Measurements from ENCODE around the gene ARL14.

DNA sequence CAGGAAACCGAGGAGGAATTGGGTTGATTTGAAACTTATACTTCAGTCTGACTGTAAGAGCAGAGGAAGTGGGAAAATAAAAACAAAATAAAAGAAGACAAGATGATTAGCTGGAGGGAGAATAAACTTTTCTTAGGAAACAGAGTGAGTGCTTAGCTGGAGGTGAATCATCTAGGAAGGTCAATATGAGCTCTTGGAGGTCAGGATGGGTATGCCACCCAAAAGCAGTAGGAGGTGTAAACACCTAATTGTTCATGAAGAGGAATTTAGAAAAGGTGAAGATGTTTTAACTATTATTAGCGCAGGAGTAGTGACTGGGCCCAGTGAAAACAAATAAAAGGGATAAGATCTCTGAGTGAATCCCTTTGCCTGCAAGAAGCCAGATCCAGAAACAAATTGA is 39.9 kb upstream of the ARL14 start:
- TF ChIP-seq EZH2phosphoT487 (IDR thresholded peaks at IDR 0.05; ENCODE audit: low read length) = no peak
- TF ChIP-seq, protein P1, sequence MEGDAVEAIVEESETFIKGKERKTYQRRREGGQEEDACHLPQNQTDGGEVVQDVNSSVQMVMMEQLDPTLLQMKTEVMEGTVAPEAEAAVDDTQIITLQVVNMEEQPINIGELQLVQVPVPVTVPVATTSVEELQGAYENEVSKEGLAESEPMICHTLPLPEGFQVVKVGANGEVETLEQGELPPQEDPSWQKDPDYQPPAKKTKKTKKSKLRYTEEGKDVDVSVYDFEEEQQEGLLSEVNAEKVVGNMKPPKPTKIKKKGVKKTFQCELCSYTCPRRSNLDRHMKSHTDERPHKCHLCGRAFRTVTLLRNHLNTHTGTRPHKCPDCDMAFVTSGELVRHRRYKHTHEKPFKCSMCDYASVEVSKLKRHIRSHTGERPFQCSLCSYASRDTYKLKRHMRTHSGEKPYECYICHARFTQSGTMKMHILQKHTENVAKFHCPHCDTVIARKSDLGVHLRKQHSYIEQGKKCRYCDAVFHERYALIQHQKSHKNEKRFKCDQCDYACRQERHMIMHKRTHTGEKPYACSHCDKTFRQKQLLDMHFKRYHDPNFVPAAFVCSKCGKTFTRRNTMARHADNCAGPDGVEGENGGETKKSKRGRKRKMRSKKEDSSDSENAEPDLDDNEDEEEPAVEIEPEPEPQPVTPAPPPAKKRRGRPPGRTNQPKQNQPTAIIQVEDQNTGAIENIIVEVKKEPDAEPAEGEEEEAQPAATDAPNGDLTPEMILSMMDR (IDR thresholded peaks at IDR 0.05; ENCODE audit: low read length) = no peak
- TF ChIP-seq EZH2 (optimal IDR thresholded peaks at IDR 0.05; ENCODE audit: low read depth, low read length) = no peak
